ENCODE data around the gene MOCS1.

- TF ChIP-seq, protein P1, sequence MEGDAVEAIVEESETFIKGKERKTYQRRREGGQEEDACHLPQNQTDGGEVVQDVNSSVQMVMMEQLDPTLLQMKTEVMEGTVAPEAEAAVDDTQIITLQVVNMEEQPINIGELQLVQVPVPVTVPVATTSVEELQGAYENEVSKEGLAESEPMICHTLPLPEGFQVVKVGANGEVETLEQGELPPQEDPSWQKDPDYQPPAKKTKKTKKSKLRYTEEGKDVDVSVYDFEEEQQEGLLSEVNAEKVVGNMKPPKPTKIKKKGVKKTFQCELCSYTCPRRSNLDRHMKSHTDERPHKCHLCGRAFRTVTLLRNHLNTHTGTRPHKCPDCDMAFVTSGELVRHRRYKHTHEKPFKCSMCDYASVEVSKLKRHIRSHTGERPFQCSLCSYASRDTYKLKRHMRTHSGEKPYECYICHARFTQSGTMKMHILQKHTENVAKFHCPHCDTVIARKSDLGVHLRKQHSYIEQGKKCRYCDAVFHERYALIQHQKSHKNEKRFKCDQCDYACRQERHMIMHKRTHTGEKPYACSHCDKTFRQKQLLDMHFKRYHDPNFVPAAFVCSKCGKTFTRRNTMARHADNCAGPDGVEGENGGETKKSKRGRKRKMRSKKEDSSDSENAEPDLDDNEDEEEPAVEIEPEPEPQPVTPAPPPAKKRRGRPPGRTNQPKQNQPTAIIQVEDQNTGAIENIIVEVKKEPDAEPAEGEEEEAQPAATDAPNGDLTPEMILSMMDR (IDR thresholded peaks at IDR 0.05) = no peak
- TF ChIP-seq POLR2A (IDR thresholded peaks at IDR 0.05) = no peak
These were observed 35.6 kb downstream of the MOCS1 start for GRCh38 chr6:39898625-39899024.
